Stimulated activated CD4-positive, alpha-beta T cell treated with anti-CD3 and anti-CD28 coated beads, TNF-alpha, amount 100 ng/mL, for 1 hour (primary cell): ENCODE data around the gene EVA1C.
"Not testable (repeated sequence)": the region's sequence is repeated elsewhere in the genome, so short reads cannot be mapped to it uniquely, and the experiment has no call there.

Experiments used
- DNase-seq, 3 donors: peaks; one replicate each; pipeline ENCODE4 v3.0.0-alpha.2; 2020; ENCODE audit warnings: low read depth in 3 of 3, low spot score in 1 of 3

Gene EVA1C

DNA sequence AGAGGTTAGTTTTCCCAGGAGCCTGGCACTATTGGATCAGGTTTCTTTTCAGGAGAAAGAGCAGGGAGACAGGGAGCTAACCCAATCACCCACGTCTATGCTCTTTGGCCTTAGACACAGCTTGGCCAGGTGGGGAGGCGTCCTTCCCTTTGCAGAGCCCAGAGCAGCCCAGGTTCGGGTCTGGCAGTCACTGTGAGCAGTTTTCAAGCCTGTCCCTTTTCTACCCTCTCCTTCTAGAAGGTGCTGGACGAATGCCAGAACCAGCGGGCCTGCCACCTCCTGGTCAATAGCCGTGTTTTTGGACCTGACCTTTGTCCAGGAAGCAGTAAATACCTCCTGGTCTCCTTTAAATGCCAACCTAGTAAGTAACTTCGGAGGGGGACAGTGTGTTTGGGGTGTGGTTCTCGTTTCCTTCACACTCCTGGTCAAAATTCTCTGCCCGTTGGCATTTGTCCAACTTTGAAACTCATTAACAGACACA, 44.9 kb downstream of the EVA1C start:
- DNase-seq, result no peak

DNA sequence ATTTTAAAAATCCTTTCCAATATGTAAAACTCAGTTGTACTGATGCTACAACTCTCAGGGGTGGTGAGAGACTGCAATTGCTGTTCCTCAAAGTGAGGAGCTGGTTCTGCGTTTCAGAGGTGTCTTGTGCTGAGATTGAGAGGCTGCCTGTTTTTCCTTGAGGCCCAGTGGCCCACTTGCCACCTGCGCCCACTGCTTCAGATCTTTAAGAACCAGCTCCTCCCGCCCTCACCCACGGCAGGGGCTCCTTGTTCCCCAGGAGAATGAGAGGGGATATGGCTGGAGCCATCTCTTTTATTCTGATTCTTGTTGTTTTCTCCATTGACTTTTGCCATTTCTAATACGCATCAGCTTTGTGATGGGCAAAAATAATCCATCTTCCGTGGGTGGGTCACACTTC, 45.5 kb downstream of the EVA1C start:
- DNase-seq, result no peak

DNA sequence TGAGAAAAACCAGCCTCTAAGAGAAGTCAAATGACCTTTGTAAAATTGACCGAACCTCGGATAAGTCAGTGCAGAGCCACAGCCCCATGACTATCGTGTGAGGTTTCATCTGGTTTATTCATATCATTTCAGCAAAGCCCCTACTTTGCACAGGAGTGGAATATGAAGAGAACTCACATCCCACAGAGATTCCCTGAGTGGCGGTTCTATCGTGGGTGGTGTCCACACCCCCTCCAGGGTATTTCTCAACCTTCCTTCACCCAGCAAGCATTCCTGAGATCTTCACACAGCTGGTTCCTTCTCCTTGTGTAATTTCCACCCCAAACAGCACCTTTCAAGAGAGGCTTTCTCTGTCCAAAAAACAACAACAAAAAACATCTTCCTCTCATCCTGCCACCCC, 47.5 kb downstream of the EVA1C start:
- DNase-seq, result no peak

DNA sequence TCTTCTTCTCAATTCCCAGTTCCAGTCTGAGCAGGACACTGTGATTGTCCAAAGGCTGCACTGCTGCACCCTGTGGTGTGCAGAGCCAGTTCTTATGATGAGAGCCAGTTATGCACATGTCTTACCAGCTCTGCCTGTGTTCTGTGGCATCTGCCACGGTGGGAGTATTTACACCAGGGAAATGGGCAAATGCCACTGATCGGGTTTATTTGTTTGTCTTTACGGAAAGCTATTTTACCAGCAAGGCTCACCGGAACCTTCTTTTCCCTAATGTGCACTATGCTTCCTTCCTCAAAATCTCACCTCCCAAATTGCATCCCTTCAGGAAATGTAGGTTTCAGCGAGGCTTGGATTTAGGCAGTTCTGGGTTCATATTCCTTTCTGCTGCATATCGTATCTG, 49.0 kb downstream of the EVA1C start:
- DNase-seq, result no peak

DNA sequence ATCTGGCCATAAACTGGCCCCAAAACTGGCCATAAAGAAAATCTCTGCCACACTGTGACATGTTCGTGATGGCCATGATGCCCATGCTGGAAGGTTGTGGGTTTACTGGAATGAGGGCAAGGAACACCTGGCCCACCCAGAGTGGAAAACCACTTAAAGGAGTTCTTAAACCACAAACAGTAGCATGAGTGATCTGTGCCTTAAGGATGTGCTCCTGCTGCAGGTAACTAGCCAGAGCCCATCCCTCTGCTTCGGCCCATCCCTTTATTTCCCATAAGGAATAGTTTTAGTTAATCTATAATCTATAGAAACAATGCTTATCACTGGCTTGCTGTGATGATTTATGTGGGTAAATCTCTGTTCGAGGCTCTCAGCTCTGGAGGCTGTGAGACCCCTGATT, 50.1 kb downstream of the EVA1C start:
- DNase-seq, result not testable (repeated sequence)

DNA sequence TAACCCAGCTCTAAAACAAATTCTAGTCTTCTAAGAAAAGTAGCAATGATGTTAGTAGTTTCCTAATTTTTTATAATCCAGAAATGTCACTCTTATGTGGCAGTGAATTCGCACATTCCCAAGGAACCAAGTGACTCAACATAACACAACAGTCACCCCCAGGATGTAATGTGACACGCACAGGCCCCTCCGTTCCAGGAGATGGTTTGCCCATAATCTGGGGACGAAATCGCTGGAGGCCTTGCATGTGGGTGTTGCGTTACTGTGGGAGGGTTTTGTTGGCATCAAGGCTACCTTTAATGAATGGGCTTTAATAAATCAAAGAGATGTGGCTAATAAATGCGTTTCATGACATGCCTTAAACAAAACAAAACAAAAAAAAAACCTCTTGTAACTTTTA, 50.9 kb downstream of the EVA1C start:
- no peak for DNase-seq

DNA sequence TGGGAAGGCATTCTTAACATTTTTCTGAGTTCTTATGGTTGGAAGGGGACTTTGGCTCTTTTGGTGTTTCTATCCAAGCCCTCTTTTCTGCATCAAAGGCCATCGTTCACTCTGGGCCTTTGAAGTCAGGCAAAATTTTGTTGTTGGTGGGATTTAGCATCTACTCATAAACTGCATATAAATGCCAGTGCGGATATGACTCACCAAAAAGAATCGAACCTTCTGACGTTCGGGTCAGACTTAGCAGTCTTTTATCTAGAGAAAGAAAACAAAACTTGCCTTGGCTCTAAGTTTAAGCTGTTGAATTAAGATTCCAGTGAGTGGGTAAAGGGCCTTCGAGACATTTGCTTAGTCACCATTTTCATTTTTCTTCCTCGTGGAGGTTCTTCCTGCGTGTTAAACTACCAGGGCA, 51.4 kb downstream of the EVA1C start:
- DNase-seq, result no peak

DNA sequence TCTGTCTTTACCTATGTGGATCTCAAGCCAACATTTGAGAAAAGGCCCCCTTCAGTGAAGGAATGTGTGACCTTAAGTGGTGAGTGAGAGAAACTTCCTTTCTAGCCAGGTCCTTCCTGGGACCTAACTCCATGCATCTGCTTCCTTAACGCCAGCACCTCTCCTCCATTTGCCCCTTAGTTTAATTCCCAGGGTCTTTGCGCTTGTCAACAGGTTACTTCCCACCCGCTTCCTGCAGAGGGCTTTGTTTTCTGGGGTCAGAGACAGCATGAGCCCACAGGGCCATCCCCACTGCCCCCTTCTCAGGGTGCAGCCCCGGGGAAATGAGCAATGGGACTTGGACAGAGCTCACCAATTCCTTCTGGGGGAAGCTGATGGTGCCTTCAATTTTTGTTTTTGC, 54.8 kb downstream of the EVA1C start:
- no peak for DNase-seq

DNA sequence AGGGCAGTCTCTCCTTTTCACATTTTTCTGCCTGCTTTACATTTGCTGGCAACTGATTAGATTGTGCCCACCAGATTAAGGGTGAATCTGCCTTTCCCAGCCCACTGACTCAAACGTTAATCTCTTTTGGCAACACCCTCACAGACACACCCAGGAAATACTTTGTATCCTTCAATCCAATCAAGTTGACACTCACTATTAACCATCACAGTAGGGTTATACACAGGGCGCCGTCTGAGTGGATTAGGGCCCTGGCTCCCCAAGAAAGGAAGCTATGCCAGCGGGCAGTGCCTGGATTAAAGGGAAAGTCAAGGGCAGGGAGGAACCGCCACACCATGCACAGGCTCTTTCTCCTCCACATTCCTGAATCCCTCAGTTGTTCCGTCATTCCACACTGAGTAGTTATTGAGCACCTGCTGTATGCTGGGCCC, 56.2 kb downstream of the EVA1C start:
- no peak for DNase-seq

DNA sequence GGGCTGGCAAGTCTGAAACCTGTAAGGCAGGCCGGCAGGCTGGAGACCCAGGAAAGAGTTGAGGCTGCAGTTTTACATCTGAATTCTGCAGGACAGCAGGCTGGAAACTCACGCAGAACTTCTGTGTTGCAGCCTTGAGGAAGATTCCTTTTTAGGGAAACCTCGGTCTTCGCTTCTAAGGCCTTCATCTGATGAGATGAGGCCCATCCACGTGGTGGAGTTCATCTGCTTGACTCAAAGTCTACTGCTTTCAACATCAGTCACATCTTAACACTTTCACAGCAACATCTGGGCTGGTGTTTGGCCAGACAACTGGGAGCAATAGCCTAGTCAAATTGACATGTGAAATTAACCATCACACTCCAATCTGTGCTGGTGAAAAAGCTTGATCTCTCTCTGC, 57.1 kb downstream of the EVA1C start:
- no peak for DNase-seq

DNA sequence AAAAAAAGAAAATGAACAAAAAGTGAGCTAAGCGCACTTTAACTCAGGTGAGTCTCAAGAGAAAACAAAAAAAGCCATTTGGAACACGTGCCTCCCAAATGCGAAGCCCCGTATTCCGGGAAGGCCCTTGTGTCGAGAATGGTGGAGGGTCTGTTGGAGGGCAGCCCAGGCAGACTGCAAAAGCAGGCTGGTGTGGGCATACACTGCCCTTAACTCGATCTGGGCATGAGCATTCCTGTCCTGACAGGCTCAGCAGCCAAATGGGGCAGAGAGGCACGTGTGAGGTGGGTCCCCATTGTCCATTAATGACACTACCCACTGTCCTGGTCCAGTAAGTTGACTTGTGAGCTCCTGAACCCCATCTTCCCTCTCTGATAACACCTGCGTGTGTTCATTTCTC, 57.7 kb downstream of the EVA1C start:
- no peak for DNase-seq

DNA sequence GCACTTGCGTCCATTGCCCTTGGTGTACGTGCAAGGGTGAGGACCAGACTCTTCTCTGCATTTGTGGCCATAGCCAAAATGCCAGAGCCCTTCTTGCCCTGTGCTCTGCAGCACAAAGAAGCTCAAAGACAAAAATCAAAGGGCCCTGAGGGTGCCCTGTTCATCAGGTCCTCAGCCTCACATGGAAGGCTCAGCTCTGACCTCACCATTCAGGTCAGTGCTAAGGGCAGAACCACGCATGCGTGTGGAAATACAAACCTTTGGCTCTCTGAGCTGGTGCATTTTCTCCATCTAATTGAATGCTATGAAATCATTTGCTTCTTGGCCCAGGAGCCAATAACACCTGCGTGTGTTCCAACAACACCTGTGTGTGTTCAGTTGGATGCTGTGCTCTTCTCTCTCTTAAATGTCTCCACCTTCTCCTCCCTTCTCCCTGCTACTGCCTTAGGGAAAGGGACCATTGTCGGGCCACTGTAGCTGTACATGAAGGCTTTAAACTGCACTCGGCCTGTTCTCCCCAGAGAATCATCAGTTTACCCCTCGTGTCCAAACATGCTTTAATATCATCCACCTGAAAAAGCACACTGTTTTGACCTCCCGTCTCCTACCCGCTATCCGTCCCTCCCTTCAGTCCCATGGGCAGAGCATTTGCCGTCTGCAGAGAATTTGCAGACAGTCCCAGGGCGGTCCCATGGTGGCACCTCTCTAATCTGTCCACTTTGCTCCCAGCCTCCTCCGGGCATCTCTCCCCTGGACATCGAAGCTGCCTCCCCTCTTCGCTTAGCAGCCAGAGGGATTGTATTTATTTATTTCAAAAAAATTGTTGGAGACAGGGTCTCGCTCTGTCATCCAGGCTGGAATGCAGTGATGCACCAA, 60.6 kb downstream of the EVA1C start:
- DNase-seq, result no peak

DNA sequence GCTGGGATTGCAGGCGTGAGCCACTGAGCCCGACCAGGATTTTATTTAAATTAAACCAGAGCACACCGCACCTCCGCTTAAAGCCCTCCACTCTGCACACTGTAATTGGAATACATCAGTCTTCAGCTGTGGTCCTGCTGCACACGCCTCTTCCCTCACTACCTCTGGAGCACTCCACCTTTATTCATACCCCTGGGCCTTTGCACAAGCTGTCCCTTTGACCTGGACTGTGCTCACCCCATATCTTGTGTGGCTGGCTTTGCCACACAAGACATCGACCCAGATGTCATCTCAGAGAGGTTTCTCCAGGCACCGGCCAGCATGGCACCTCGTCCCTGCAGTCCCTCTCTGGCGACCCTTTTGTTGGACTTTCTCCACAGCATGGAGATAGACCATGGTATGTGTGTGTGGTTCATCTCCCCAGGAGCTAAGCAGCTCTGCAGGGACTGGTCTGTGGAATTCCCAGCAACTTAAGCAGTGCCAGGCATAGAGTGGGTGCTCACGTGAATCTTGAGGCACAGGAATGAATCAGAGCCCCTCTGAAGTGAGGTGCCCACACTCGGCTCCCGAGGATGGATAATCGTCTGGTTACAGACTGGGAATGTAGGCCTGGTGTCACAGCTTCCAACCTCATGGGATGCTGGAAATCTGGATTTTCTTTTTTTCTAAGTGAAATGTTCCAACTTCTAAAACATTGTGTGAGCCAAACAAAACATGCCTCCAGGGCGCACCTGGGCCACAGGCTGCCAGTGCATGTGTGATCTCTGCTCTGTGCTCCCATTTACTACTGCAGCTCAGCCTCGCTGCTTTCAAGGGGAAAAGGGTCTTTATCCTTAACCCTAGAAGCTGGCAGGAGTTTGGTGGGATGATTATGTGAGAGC, 61.9 kb downstream of the EVA1C start:
- no peak for DNase-seq

DNA sequence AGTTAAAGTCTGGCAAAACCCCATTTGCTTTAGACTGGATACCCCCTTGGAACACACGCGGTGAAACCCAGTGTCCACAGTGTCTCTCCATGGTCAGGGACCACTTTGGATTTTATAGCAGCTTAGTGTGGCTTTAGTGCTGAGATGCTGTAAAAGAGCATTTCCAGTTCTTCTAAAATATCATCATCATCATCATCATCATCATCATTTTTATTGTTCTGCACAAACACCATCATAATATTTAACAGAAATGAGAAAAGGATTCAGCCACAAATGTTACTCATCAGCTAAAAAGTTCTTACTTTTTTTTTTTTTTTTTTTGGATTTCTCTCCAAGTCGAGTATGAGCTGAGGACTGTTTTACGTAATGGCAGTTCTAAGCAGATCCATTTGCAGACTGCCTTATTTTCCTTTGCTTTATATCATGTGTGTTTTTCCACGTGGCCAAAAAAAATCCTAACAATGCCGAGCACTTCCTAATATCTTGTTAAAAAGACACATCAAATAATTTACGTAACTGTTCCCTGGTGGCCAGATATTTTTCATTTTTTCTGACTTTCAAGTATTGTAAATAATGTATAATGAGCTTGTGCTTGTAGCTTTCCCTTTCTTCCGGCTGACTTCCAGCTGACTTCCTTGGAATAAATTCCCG, 62.8 kb downstream of the EVA1C start:
- no peak for DNase-seq

DNA sequence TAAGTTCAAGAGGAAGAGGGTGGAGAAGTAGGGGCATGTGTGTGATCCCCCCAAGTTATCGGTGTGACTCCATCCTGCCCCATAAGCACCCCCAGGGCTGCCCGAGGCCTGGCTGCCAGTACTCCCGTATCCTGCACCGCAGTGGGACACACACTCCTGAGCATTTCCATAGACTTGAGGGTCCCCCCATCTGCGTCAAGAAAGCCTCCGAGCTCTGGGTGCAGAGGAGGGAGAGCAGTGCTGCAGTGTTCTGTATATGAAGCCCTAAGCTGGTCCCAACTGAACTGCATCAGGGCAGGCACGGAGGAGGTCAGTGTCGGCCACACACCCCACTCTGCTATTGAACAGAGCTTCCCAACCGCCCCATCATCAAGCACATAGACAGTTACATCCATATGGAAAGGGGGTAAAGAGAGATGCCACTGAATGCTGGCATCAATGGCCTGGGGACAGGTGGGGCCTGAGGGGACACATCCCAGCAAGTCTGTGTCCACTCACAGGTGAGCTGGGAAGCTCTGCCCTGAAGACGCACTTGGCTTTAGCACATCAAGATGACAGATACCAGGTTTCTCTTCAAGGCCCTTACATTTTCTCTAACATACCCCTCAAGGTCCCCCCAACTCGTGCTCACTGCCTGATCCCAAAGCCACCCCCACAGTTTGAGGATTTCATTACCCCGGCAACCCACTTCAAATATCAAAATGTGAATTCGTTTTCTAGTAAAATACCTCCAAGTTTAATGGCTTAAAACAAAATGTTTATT, 64.3 kb downstream of the EVA1C start:
- no peak for DNase-seq

DNA sequence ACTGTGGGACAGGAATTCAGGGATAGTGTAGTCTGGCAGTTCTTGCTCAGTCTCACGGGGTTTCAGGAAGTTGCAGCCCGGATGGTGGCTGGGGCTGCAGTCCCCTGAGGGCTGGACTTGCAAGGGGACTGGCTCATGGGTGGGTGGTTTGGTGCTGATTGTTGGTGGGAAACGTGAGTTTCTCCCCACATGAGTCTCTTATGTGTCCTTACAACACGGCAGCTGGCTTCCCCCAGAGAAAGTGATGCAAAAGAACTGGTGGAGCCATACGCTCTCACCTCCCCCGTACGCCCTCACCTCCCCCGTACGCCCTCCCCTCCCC, 64.9 kb downstream of the EVA1C start:
- no peak for DNase-seq

DNA sequence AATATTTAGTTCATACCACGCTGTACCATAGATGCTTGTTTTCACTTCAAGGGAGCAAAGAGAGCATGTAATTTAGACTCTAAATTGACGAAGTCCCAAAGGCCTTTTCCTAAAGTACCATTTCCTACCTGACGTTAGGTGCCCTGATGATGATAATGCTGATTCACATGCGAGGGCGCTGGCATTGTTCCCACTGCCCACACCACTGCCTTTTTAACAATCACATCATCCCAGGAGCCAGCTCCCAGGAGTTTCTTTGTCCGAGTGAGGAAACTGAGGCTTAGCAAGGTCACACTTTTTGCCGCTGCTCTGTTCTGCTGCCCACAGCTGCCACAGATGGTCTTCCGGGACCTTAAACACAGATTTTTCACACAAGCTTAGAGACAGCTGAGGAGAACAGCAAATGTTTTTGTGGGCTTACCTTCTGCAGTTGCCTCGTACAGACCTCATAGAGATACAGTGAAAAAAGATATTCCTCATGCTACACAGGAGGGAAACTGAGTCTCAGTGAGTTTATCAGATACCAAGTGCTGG, 69.4 kb downstream of the EVA1C start:
- DNase-seq, result no peak

DNA sequence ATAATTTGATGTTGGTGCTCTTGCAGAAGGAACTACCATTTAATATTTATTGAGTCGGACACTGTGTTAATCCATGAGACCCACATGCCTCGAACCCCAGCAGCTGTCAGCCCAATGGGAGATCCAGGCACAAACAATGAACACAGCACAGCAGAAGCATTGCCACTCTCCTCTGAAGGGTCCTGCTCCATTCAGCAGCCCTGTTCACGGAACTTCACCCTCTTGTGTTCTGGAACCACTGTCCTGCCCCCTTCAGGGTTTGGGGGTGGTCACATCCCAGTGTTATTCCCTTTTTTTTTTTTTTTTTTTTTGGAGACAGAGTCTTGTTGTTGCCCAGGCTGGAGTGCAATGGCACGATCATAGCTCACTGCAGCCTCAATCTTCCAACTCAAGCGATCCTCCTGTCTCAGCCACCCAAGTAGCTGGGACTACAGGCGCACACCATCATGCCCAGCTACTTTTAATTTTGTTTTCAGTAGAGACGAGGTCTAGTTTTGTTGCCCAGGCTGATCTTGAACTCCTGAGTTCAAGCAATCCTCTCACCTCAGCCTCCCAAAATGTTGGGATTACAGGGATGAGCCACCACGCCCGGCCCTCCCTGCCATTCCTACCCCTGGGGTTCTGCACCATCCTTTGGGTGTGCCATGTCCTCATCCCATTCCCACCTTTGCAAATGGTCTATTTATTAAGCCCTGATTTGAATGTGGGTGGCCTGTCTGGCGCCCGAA, 70.2 kb downstream of the EVA1C start:
- no peak for DNase-seq

DNA sequence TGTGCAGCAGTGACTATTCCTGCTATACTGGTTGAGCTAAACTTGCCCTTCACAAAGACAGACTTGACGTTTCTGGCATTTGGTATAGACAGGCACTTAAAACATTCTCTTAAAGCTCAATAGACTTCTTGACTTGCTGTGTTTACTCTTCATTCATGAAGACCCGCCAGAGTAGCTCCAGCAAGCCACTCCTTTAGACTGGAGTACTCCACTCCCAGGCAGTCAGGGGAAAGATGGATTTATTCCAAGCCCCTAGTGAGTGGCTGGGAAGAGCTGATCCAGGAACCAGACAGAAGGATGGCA, 70.7 kb downstream of the EVA1C start:
- no peak for DNase-seq

DNA sequence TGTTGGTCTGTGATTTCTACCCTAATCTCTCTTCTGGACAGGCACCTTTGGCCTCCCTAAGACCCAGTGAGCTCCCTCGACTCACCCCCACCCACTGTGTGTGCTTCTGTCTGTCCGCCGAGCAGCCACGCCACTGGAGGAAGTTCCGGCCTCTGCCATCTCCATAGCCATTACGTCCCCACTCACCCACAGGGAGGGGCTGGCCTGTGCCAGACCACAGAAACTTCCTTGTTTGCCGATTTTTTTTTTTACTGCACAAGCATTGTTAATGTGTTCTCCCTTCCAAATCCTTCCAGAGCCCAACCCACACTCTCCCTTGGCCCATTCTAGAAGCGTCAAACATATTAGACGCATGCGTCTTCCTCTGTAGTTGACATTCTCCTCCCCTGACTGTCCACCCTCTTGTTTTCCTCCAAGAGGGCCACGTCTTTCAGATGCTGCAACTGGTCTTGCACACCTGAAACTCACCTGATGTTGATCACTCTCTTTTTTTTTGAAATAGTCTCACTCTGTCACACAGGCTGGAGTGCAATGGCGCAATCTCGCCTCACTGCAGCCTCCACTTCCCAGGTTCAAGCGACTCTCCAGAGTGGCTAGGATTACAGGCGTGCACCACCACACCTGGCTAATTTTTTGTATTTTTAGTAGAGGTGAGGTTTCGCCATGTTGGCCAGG, 72.3 kb downstream of the EVA1C start:
- no peak for DNase-seq
